IMR-90 (cell line): ENCODE measurements around the gene SEMA6D. TPM values are rescaled to one million over a fixed set of nuclear protein-coding genes. Genes with fewer than 3 reads are reported as not detected.

ENCODE experiments used
- ATAC-seq: fragments of 200-7000 bp; cut with Tn5 transposase; 2 replicates; pipeline ENCODE4 v1.9.1; 2020; ENCODE audit warnings: low read depth, mild to moderate bottlenecking, moderate library complexity
- BruUV-seq: library from RNA; stranded (reverse); fragments of 400-500 nt; replicated peaks from 2 replicates; lab custom pipeline; 2021; lab: Mats Ljungman, UMichigan
- CTCF ChIA-PET: fragments of 300-600 bp; formaldehyde crosslinking; extraction: SDS; loops from one replicate; lab custom pipeline; 2021; ENCODE audit warnings: antibody characterized with exemption; lab: Yijun Ruan, JAX
- POLR2A ChIA-PET: fragments of 300-600 bp; sonication (Branson Sonifier 250); formaldehyde crosslinking; loops from one replicate; lab custom pipeline; 2022; ENCODE audit warnings: antibody characterized with exemption; ENCODE audit not compliant: unreplicated experiment; lab: Charles Lee
- DNase-seq: peaks from one replicate; pipeline ENCODE4 v3.0.0; 2013
- H2AFZ ChIP-seq: replicated peaks from 2 replicates; pipeline ENCODE3; 2013; ENCODE audit warnings: low read length, mild to moderate bottlenecking; ENCODE audit not compliant: poor library complexity
- H2AK5ac ChIP-seq: 2 replicates; pipeline ENCODE4 v1.6.1; 2013; ENCODE audit warnings: low read depth, low read length, inconsistent platforms
- H2AK9ac ChIP-seq: replicated peaks from 2 replicates; pipeline ENCODE3; 2013; ENCODE audit warnings: mild to moderate bottlenecking, low read depth, low read length, moderate library complexity; ENCODE audit not compliant: poor library complexity
- H2BK120ac ChIP-seq: 2 replicates; pipeline ENCODE4 v1.6.1; 2013; ENCODE audit warnings: low read depth, low read length, inconsistent platforms
- H2BK15ac ChIP-seq: 3 replicates; pipeline ENCODE4 v1.6.1; 2013; ENCODE audit warnings: low read depth, low read length, inconsistent platforms
- H2BK20ac ChIP-seq: 2 replicates; pipeline ENCODE4 v1.6.1; 2013; ENCODE audit warnings: low read depth, mild to moderate bottlenecking, inconsistent platforms, low read length, moderate library complexity
- H2BK5ac ChIP-seq: 2 replicates; pipeline ENCODE4 v1.6.1; 2013; ENCODE audit warnings: mild to moderate bottlenecking, low read depth, low read length, inconsistent platforms; ENCODE audit not compliant: poor library complexity, severe bottlenecking
- H3K14ac ChIP-seq: replicated peaks from 2 replicates; pipeline ENCODE4 v1.6.1; 2013; ENCODE audit warnings: low read depth, low read length, inconsistent platforms
- H3K18ac ChIP-seq: 2 replicates; pipeline ENCODE4 v1.6.1; 2013; ENCODE audit warnings: low read depth, low read length, control low read depth
- H3K23ac ChIP-seq: 2 replicates; pipeline ENCODE4 v1.6.1; 2013; ENCODE audit warnings: low read depth, low read length, inconsistent platforms
- H3K27ac ChIP-seq: 2 replicates; pipeline ENCODE4 v1.5.1; 2013; ENCODE audit warnings: mild to moderate bottlenecking, control low read depth, low read length; ENCODE audit not compliant: insufficient read depth
- H3K27me3 ChIP-seq: 2 replicates; pipeline ENCODE4 v1.6.1; 2013; ENCODE audit warnings: low read length; ENCODE audit not compliant: control insufficient read depth, insufficient read depth
- H3K36me3 ChIP-seq: 2 replicates; pipeline ENCODE4 v1.6.1; 2013; ENCODE audit warnings: low read length, mixed read lengths; ENCODE audit not compliant: control insufficient read depth, insufficient read depth
- H3K4ac ChIP-seq: 2 replicates; pipeline ENCODE4 v1.6.1; 2013; ENCODE audit warnings: low read depth, low read length, inconsistent platforms
- H3K4me1 ChIP-seq: 2 replicates; pipeline ENCODE4 v1.6.1; 2013; ENCODE audit warnings: low read length, mixed read lengths; ENCODE audit not compliant: control insufficient read depth, insufficient read depth
- H3K4me2 ChIP-seq: 2 replicates; pipeline ENCODE4 v1.6.1; 2013; ENCODE audit warnings: low read depth, mild to moderate bottlenecking, control low read depth, low read length, moderate library complexity
- H3K4me3 ChIP-seq: 2 replicates; pipeline ENCODE4 v1.5.1; 2013; ENCODE audit warnings: low read depth, mild to moderate bottlenecking, control low read depth, low read length, moderate library complexity; ENCODE audit not compliant: insufficient read depth
- H3K56ac ChIP-seq: 2 replicates; pipeline ENCODE4 v1.6.1; 2013; ENCODE audit warnings: low read length, inconsistent platforms; ENCODE audit not compliant: insufficient read depth; ENCODE audit errors: extremely low read depth
- H3K79me1 ChIP-seq, 2 experiments: 2 replicates each; pipeline ENCODE4 v1.6.1; 2013; ENCODE audit warnings: low read length in 2 of 2, inconsistent platforms in 1 of 2, low read depth in 1 of 2
- H3K9ac ChIP-seq: 2 replicates; pipeline ENCODE4 v1.6.1; 2013; ENCODE audit warnings: low read depth, low read length, control low read depth
- H3K9me1 ChIP-seq: 2 replicates; pipeline ENCODE4 v1.6.1; 2013; ENCODE audit warnings: low read length, inconsistent platforms; ENCODE audit not compliant: insufficient read depth
- H3K9me3 ChIP-seq: 2 replicates; pipeline ENCODE4 v1.6.1; 2013; ENCODE audit warnings: low read length; ENCODE audit not compliant: control insufficient read depth, insufficient read depth
- H4K20me1 ChIP-seq: 2 replicates; pipeline ENCODE4 v1.6.1; 2013; ENCODE audit warnings: low read length, inconsistent platforms; ENCODE audit not compliant: insufficient read depth
- H4K5ac ChIP-seq: 2 replicates; pipeline ENCODE4 v1.6.1; 2013; ENCODE audit warnings: mild to moderate bottlenecking, low read depth, low read length, control low read depth
- H4K8ac ChIP-seq, 2 experiments: 2 replicates each; pipeline ENCODE4 v1.6.1; 2013; ENCODE audit warnings: low read depth in 2 of 2, low read length in 2 of 2, control low read depth in 1 of 2, inconsistent platforms in 1 of 2
- H4K91ac ChIP-seq: 2 replicates; pipeline ENCODE4 v1.6.1; 2013; ENCODE audit warnings: low read depth, low read length, inconsistent platforms; ENCODE audit not compliant: insufficient read depth
- BHLHE40 ChIP-seq: fragments of 150-350 bp; IDR thresholded peaks from 2 replicates; pipeline ENCODE4 v1.6.1; 2016; ENCODE audit warnings: mild to moderate bottlenecking, low read depth, low read length
- CEBPB ChIP-seq: IDR thresholded peaks from 2 replicates; pipeline ENCODE4 v1.6.1; 2012; ENCODE audit warnings: low read depth, low read length, improper control_type of control experiment
- CHD1 ChIP-seq: IDR thresholded peaks from 2 replicates; pipeline ENCODE4 v1.6.1; 2012; ENCODE audit warnings: low read depth, low read length, improper control_type of control experiment
- FOS ChIP-seq: fragments of 150-350 bp; IDR thresholded peaks from 2 replicates; pipeline ENCODE4 v1.6.1; 2016; ENCODE audit warnings: low read depth, low read length
- MAFK ChIP-seq: IDR thresholded peaks from 2 replicates; pipeline ENCODE4 v1.6.1; 2012; ENCODE audit warnings: low read depth, low read length, improper control_type of control experiment
- MAZ ChIP-seq: IDR thresholded peaks from 2 replicates; pipeline ENCODE4 v1.6.1; 2012; ENCODE audit warnings: low read depth, mild to moderate bottlenecking, low read length, improper control_type of control experiment, moderate library complexity, borderline replicate concordance
- MXI1 ChIP-seq: IDR thresholded peaks from 2 replicates; pipeline ENCODE4 v1.6.1; 2012; ENCODE audit warnings: low read depth, mild to moderate bottlenecking, low read length, moderate library complexity, borderline replicate concordance
- NFE2L2 ChIP-seq: fragments of 150-350 bp; IDR thresholded peaks from 2 replicates; pipeline ENCODE4 v1.6.1; 2016; ENCODE audit warnings: low read depth, mild to moderate bottlenecking, low read length
- POLR2A ChIP-seq: IDR thresholded peaks from 2 replicates; pipeline ENCODE4 v1.6.1; 2012; ENCODE audit warnings: mild to moderate bottlenecking, low read depth, low read length
- RAD21 ChIP-seq: IDR thresholded peaks from 2 replicates; pipeline ENCODE4 v1.6.1; 2012; ENCODE audit warnings: low read length, improper control_type of control experiment
- RCOR1 ChIP-seq: IDR thresholded peaks from 2 replicates; pipeline ENCODE4 v1.6.1; 2012; ENCODE audit warnings: mild to moderate bottlenecking, low read length, improper control_type of control experiment; ENCODE audit not compliant: insufficient replicate concordance
- RFX5 ChIP-seq: IDR thresholded peaks from 2 replicates; pipeline ENCODE4 v1.8.0; 2012; ENCODE audit warnings: low read depth, mild to moderate bottlenecking, low read length, moderate library complexity
- SMC3 ChIP-seq: fragments of 150-350 bp; IDR thresholded peaks from 2 replicates; pipeline ENCODE4 v1.6.1; 2016; ENCODE audit warnings: low read depth, mild to moderate bottlenecking, antibody characterized with exemption, low read length, moderate library complexity
- WGBS, 2 experiments: methylation state at CpG; one replicate each; pipeline versions ENCODE4 v1.1.5 to v1.1.7; 2013; ENCODE audit warnings: missing lambda C conversion rate in 2 of 2; ENCODE audit not compliant: insufficient read length in 1 of 2; ENCODE audit errors: extremely low coverage in 2 of 2; 5-methylcytosine and 5-hydroxymethylcytosine counted together
- dilution Hi-C: fragments of 300-500 bp; cut with HindIII; formaldehyde crosslinking; loops from one replicate; pipeline ENCODE4 v1.14.3; 2018; ENCODE audit warnings: low sequenced_read_pairs; ENCODE audit not compliant: unreplicated experiment
- in situ Hi-C: fragments of 300-500 bp; cut with MboI; formaldehyde crosslinking; loops from 3 replicates; pipeline ENCODE4 v1.14.3; 2019; ENCODE audit warnings: low sequenced_read_pairs, inconsistent platforms, mixed read lengths
- intact Hi-C: fragments of 100-400 bp; cut with micrococcal nuclease; formaldehyde crosslinking; loops from 2 replicates; pipeline ENCODE4 v1.10.0; 2022
- polyA plus RNA-seq, 3 experiments: library from polyadenylated mRNA; depleted of rRNA; stranded (reverse); fragments of >200 nt; gene quantifications; 2 replicates each; pipeline ENCODE4 v1.2.3, GENCODE V29; 2012; ENCODE audit warnings: low replicate concordance in 1 of 3
- total RNA-seq: library from RNA; depleted of rRNA; stranded (reverse); fragments of >200 nt; gene quantifications from 2 replicates; pipeline ENCODE4 v1.2.3, GENCODE V29; 2012
- TF ChIP-seq, protein P1 (sequence below): conservative IDR thresholded peaks from 2 replicates; pipeline ENCODE4 v1.5.1; 2012; ENCODE audit warnings: mild to moderate bottlenecking, low read depth, low read length, improper control_type of control experiment
- TF ChIP-seq, protein P2 (sequence below): fragments of 150-350 bp; IDR thresholded peaks from 2 replicates; pipeline ENCODE4 v1.6.1; 2017; ENCODE audit warnings: mild to moderate bottlenecking, antibody characterized with exemption, low read length, low read depth
- TF ChIP-seq, protein P3 (sequence below): fragments of 150-350 bp; IDR thresholded peaks from 2 replicates; pipeline ENCODE4 v1.6.1; 2016; ENCODE audit warnings: low read depth, mild to moderate bottlenecking, low read length, moderate library complexity, borderline replicate concordance

The SEMA6D gene
- total and polyA plus RNA-seq, 2 of the 4 experiments (the other 2 are of a cell fraction): 12.6 to 17.4 TPM

DNA sequence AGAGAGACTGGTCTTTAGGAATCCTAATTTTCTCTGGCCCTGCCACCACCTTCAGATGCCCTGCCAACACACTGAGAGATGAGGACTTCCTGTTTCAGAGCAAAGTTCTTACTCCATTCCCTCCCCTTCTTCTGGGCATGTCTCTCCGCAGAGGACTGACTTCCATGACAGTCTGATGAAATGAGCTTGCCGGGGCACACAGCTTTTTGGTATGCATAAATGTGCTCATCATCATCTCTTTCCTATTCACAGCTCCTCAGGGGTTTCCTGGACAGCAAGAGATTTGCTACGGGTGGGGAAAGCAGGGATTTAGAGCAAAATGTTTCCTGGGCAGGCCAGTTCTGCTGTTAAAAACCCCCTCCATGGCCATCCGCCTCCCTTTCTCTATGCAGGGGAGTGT lies 27.6 kb upstream of the SEMA6D start:
- POLR2A ChIA-PET: no interaction called here
- H3K9ac ChIP-seq: no peak overlapping the region
- intact Hi-C loops (no loop called here), in situ Hi-C loops (no loop called here), dilution Hi-C loops (no loop called here)
- H3K9me3 ChIP-seq: no peaks in the 10 kb centered on the region
- H4K5ac ChIP-seq: peak overlapping the region; percentile 3; the same call in 1 of the 2 replicates
- H2BK15ac ChIP-seq: peak overlapping the region; percentile 73
- H3K4ac ChIP-seq: peak overlapping the region; percentile 47
- no peaks in the 10 kb centered on the region; the same call in 1 of the 2 replicates for H3K4me1 ChIP-seq
- peak overlapping the region; percentile 58 to 61 for H4K8ac ChIP-seq
- no peaks in the 10 kb centered on the region for H4K20me1 ChIP-seq
- H3K9me1 ChIP-seq: 0 out of 2 replicates have a peak, but pooled peaks cover 3% of the 10 kb centered on the region
- H3K4me3 ChIP-seq: no peak overlapping the region
- TF ChIP-seq CHD1 (no peak), MXI1 (no peak), CEBPB (no peak), FOS (no peak), POLR2A (no peak), SMC3 (no peak), MAZ (no peak), RCOR1 (no peak), NFE2L2 (no peak), BHLHE40 (no peak), MAFK (no peak), RAD21 (no peak), RFX5 (no peak)
- TF ChIP-seq, protein P1, sequence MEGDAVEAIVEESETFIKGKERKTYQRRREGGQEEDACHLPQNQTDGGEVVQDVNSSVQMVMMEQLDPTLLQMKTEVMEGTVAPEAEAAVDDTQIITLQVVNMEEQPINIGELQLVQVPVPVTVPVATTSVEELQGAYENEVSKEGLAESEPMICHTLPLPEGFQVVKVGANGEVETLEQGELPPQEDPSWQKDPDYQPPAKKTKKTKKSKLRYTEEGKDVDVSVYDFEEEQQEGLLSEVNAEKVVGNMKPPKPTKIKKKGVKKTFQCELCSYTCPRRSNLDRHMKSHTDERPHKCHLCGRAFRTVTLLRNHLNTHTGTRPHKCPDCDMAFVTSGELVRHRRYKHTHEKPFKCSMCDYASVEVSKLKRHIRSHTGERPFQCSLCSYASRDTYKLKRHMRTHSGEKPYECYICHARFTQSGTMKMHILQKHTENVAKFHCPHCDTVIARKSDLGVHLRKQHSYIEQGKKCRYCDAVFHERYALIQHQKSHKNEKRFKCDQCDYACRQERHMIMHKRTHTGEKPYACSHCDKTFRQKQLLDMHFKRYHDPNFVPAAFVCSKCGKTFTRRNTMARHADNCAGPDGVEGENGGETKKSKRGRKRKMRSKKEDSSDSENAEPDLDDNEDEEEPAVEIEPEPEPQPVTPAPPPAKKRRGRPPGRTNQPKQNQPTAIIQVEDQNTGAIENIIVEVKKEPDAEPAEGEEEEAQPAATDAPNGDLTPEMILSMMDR: no peak
- TF ChIP-seq, protein P2, sequence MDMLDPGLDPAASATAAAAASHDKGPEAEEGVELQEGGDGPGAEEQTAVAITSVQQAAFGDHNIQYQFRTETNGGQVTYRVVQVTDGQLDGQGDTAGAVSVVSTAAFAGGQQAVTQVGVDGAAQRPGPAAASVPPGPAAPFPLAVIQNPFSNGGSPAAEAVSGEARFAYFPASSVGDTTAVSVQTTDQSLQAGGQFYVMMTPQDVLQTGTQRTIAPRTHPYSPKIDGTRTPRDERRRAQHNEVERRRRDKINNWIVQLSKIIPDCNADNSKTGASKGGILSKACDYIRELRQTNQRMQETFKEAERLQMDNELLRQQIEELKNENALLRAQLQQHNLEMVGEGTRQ: no peak
- TF ChIP-seq, protein P3, sequence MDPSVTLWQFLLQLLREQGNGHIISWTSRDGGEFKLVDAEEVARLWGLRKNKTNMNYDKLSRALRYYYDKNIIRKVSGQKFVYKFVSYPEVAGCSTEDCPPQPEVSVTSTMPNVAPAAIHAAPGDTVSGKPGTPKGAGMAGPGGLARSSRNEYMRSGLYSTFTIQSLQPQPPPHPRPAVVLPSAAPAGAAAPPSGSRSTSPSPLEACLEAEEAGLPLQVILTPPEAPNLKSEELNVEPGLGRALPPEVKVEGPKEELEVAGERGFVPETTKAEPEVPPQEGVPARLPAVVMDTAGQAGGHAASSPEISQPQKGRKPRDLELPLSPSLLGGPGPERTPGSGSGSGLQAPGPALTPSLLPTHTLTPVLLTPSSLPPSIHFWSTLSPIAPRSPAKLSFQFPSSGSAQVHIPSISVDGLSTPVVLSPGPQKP: no peak
- H3K36me3 ChIP-seq: no peaks in the 10 kb centered on the region
- no peaks in the 10 kb centered on the region for H3K27me3 ChIP-seq
- H2AK5ac ChIP-seq: peak overlapping the region; percentile 47
- BruUV-seq: no TSS peak
- peak overlapping the region; percentile 91 for H2BK20ac ChIP-seq
- CTCF ChIA-PET: no interaction called here
- DNase-seq: no peak
- no peak for ATAC-seq
- peak overlapping the region; percentile 93 for H2BK120ac ChIP-seq
- peak overlapping the region; percentile 56; the same call in 1 of the 2 replicates for H3K56ac ChIP-seq
- no peaks in the 10 kb centered on the region for H3K79me1 ChIP-seq
- H3K18ac ChIP-seq: peak overlapping the region; percentile 35; the same call in 1 of the 2 replicates
- H4K91ac ChIP-seq: peak overlapping the region; percentile 86
- H2AK9ac ChIP-seq: no peak overlapping the region
- no peak overlapping the region for H3K27ac ChIP-seq
- peak overlapping the region; percentile 67; the same call in 1 of the 2 replicates for H3K23ac ChIP-seq
- no peak overlapping the region for H3K4me2 ChIP-seq
- peak overlapping the region; percentile 53 for H2AFZ ChIP-seq
- WGBS, 2 experiments: no CpG with 5 or more reads among the region's 4 CpGs
- H3K14ac ChIP-seq: peak overlapping the region; percentile 10; the same call in 1 of the 2 replicates
- H2BK5ac ChIP-seq: peak overlapping the region; percentile 79
